Ovary (tissue), 3 donors: Measurements from ENCODE around the gene KLHL25.

ENCODE experiments used
- POLR2A ChIP-seq: fragments of 450-650 bp; IDR thresholded peaks from one replicate; pipeline ENCODE4 v1.6.1; 2017; ENCODE audit warnings: antibody characterized with exemption, mild to moderate bottlenecking, moderate library complexity
- TF ChIP-seq, protein P1 (sequence below), 3 donors: fragments of 450-650 bp in 2 of 3; fragments of 200-600 bp in 1 of 3; IDR thresholded peaks; one replicate each; pipeline versions ENCODE4 v1.5.1 to v1.8.0; 2016 to 2022; ENCODE audit warnings: antibody characterized with exemption in 3 of 3, mild to moderate bottlenecking in 1 of 3
- donor health status: DM: no; HTN: no; CAD: no.

- TF ChIP-seq, protein P1, sequence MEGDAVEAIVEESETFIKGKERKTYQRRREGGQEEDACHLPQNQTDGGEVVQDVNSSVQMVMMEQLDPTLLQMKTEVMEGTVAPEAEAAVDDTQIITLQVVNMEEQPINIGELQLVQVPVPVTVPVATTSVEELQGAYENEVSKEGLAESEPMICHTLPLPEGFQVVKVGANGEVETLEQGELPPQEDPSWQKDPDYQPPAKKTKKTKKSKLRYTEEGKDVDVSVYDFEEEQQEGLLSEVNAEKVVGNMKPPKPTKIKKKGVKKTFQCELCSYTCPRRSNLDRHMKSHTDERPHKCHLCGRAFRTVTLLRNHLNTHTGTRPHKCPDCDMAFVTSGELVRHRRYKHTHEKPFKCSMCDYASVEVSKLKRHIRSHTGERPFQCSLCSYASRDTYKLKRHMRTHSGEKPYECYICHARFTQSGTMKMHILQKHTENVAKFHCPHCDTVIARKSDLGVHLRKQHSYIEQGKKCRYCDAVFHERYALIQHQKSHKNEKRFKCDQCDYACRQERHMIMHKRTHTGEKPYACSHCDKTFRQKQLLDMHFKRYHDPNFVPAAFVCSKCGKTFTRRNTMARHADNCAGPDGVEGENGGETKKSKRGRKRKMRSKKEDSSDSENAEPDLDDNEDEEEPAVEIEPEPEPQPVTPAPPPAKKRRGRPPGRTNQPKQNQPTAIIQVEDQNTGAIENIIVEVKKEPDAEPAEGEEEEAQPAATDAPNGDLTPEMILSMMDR (IDR thresholded peaks at IDR 0.05) = no peak
- no peak for TF ChIP-seq POLR2A
Measured at GRCh38 chr15:85780225-85780985, 14.3 kb downstream of the KLHL25 start.
